Endothelial cell of umbilical vein (primary cell): ENCODE results near the gene CYP2E1. TPM values are rescaled to one million over a fixed set of nuclear protein-coding genes. Genes with fewer than 3 reads are reported as not detected.

Source experiments
- BruUV-seq: library from RNA; stranded (reverse); fragments of 400-500 nt; replicated peaks from 2 replicates; lab custom pipeline; 2021; lab: Mats Ljungman, UMichigan
- CTCF ChIA-PET: fragments of 300-600, 350-600 bp; sonication (Branson Sonifier 250); formaldehyde crosslinking; loops from one replicate; lab custom pipeline; 2021; ENCODE audit warnings: antibody characterized with exemption, inconsistent platforms; lab: Charles Lee
- POLR2A ChIA-PET: fragments of 300-600, 350-600 bp; sonication (Branson Sonifier 250); formaldehyde crosslinking; loops from one replicate; lab custom pipeline; 2021; ENCODE audit warnings: antibody characterized with exemption, inconsistent platforms; lab: Charles Lee
- DNase-seq: peaks from one replicate; pipeline ENCODE4 v3.0.0-alpha.2; 2011; ENCODE audit warnings: low read depth, low spot score
- FAIRE-seq: peaks from 2 replicates; lab custom pipeline; 2011; peaks lifted over from hg19 to GRCh38; lab: Jason Lieb, UNC
- H2AFZ ChIP-seq: 2 replicates; pipeline ENCODE4 v1.6.0; 2012; ENCODE audit warnings: low read depth, low read length, control low read depth, inconsistent platforms
- H3K27ac ChIP-seq: 2 replicates; pipeline ENCODE4 v1.5.1; 2011; ENCODE audit warnings: low read depth, mild to moderate bottlenecking, control low read depth, low read length, moderate library complexity; ENCODE audit not compliant: insufficient read depth
- H3K27me3 ChIP-seq, 2 experiments: 2 replicates each; pipeline versions ENCODE4 v1.6.0 to v1.6.1; 2011; ENCODE audit warnings: low read length in 2 of 2, mixed read lengths in 1 of 2; ENCODE audit not compliant: control insufficient read depth in 2 of 2, insufficient read depth in 2 of 2
- H3K36me3 ChIP-seq, 2 experiments: 2 replicates in 1 of 2; 3 replicates in 1 of 2; pipeline ENCODE4 v1.5.1; 2011; ENCODE audit warnings: low read length in 2 of 2, mild to moderate bottlenecking in 1 of 2, moderate library complexity in 1 of 2; ENCODE audit not compliant: control insufficient read depth in 2 of 2, insufficient read depth in 2 of 2; ENCODE audit errors: extremely low read depth in 1 of 2
- H3K4me1 ChIP-seq: 3 replicates; pipeline ENCODE4 v1.5.1; 2011; ENCODE audit warnings: mild to moderate bottlenecking, low read length; ENCODE audit not compliant: control insufficient read depth, insufficient read depth; ENCODE audit errors: extremely low read depth
- H3K4me2 ChIP-seq: 2 replicates; pipeline ENCODE4 v1.6.1; 2011; ENCODE audit warnings: low read length, control low read depth, mixed read lengths; ENCODE audit not compliant: insufficient read depth
- H3K4me3 ChIP-seq, 3 experiments: fragments of 200-600 bp in 1 of 3; sonication (generic), shearing (Covaris generic) in 1 of 3; replicated peaks in 1 of 3; 2 replicates each; pipeline ENCODE4 v1.5.1; 2011 to 2016; ENCODE audit warnings: control low read depth in 3 of 3, low read length in 3 of 3, mild to moderate bottlenecking in 2 of 3, inconsistent platforms in 1 of 3, low read depth in 1 of 3, moderate library complexity in 1 of 3; ENCODE audit not compliant: insufficient read depth in 1 of 3
- H3K79me2 ChIP-seq: 2 replicates; pipeline ENCODE4 v1.6.0; 2012; ENCODE audit warnings: low read length, inconsistent platforms; ENCODE audit not compliant: control insufficient read depth, insufficient read depth
- H3K9ac ChIP-seq: replicated peaks from 2 replicates; pipeline ENCODE3; 2011; ENCODE audit warnings: low read length, control low read depth; ENCODE audit not compliant: insufficient read depth; ENCODE audit errors: extremely low read depth
- H3K9me1 ChIP-seq: replicated peaks from 3 replicates; pipeline ENCODE4 v1.6.0; 2011; ENCODE audit warnings: mild to moderate bottlenecking, low read length; ENCODE audit not compliant: control insufficient read depth, insufficient read depth; ENCODE audit errors: extremely low read depth
- H3K9me3 ChIP-seq: replicated peaks from 2 replicates; pipeline ENCODE4 v1.5.1; 2012; ENCODE audit warnings: low read length, inconsistent platforms; ENCODE audit not compliant: control insufficient read depth, insufficient read depth
- H4K20me1 ChIP-seq: replicated peaks from 2 replicates; pipeline ENCODE3; 2011; ENCODE audit warnings: mild to moderate bottlenecking, low read length; ENCODE audit not compliant: control insufficient read depth, insufficient read depth; ENCODE audit errors: extremely low read depth
- EZH2 ChIP-seq: IDR thresholded peaks from 2 replicates; pipeline ENCODE4 v1.6.1; 2012; ENCODE audit warnings: borderline replicate concordance, low read depth, mild to moderate bottlenecking, moderate library complexity, low read length, inconsistent platforms; ENCODE audit not compliant: severe bottlenecking
- FOS ChIP-seq: IDR thresholded peaks from 2 replicates; pipeline ENCODE4 v1.6.1; 2011; ENCODE audit warnings: mild to moderate bottlenecking, low read length, moderate library complexity, borderline replicate concordance; ENCODE audit not compliant: insufficient read depth
- GATA2 ChIP-seq: IDR thresholded peaks from 2 replicates; pipeline ENCODE4 v1.7.0; 2011; ENCODE audit warnings: low read depth, mild to moderate bottlenecking, moderate library complexity, mixed read lengths, low read length; ENCODE audit not compliant: insufficient read length, insufficient read depth
- JUN ChIP-seq: IDR thresholded peaks from 2 replicates; pipeline ENCODE4 v1.6.1; 2011; ENCODE audit warnings: borderline replicate concordance, low read depth; ENCODE audit not compliant: insufficient read length, insufficient read depth
- MYC ChIP-seq: IDR thresholded peaks from one replicate; pipeline ENCODE4 v1.6.1; 2011; ENCODE audit warnings: mild to moderate bottlenecking, low read depth, low read length
- POLR2A ChIP-seq: IDR thresholded peaks from 2 replicates; pipeline ENCODE4 v1.6.1; 2012; ENCODE audit warnings: low read depth, mild to moderate bottlenecking, control low read depth, low read length
- POLR2AphosphoS5 ChIP-seq: IDR thresholded peaks from 2 replicates; pipeline ENCODE4 v1.6.1; 2012; ENCODE audit warnings: low read depth, mild to moderate bottlenecking, control low read depth, low read length, moderate library complexity; ENCODE audit not compliant: insufficient read depth
- dilution Hi-C: fragments of 300-500 bp; cut with MboI; formaldehyde crosslinking; loops from one replicate; pipeline ENCODE4 v1.15.0; 2019; ENCODE audit warnings: low sequenced_read_pairs; ENCODE audit not compliant: extremely low pct_ligation_motif_present
- intact Hi-C: fragments of 100-400 bp; cut with micrococcal nuclease; formaldehyde crosslinking; loops from one replicate; pipeline ENCODE4 v1.10.0; 2022
- polyA plus RNA-seq, 4 experiments: library from polyadenylated mRNA; depleted of rRNA in 3 of 4; stranded (reverse) in 3 of 4; unstranded in 1 of 4; fragments of >200 nt; gene quantifications; 2 replicates each; pipeline versions ENCODE4 v1.2.1 to v1.2.3, GENCODE V29; 2011 to 2012; ENCODE audit warnings: missing spikeins in 1 of 4
- total RNA-seq: library from RNA; stranded (reverse); gene quantifications from 2 replicates; pipeline ENCODE4 v1.2.3, GENCODE V29; 2021
- TF ChIP-seq, protein P1 (sequence below): IDR thresholded peaks from 2 replicates; pipeline ENCODE4 v1.6.1; 2011; ENCODE audit not compliant: insufficient read depth, insufficient read length
- TF ChIP-seq, protein P2 (sequence below), 2 donors: IDR thresholded peaks; 1 replicate in 1 of 2; 2 replicates in 1 of 2; pipeline ENCODE4 v1.5.1; 2011; ENCODE audit warnings: low read length in 2 of 2, mild to moderate bottlenecking in 2 of 2, moderate library complexity in 2 of 2, control low read depth in 1 of 2, inconsistent platforms in 1 of 2, low read depth in 1 of 2; ENCODE audit not compliant: insufficient read depth in 1 of 2; ENCODE audit errors: extremely low read depth in 1 of 2

CYP2E1 gene
- total and polyA plus RNA-seq, 2 donors (not counting 3 experiments of a cell fraction or from before 2014, with no cell fraction given) = 0.08 TPM; not detected in 1

GRCh38 chr10:133481086-133481643, 46.0 kb upstream of the CYP2E1 start:
- no peak overlapping the region for H3K4me2 ChIP-seq
- no peaks in the 10 kb centered on the region for H3K9me3 ChIP-seq
- H3K4me3 ChIP-seq = no peak overlapping the region
- ChIA-PET POLR2A (no interaction called here), CTCF (no interaction called here)
- H3K9me1 ChIP-seq = no peaks in the 10 kb centered on the region
- no peaks in the 10 kb centered on the region for H3K27me3 ChIP-seq
- TF ChIP-seq EZH2 (no peak), POLR2AphosphoS5 (no peak), FOS (no peak), JUN (no peak), MYC (no peak), GATA2 (no peak), POLR2A (no peak)
- TF ChIP-seq, protein P1, sequence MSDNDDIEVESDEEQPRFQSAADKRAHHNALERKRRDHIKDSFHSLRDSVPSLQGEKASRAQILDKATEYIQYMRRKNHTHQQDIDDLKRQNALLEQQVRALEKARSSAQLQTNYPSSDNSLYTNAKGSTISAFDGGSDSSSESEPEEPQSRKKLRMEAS = no peak
- TF ChIP-seq, protein P2, sequence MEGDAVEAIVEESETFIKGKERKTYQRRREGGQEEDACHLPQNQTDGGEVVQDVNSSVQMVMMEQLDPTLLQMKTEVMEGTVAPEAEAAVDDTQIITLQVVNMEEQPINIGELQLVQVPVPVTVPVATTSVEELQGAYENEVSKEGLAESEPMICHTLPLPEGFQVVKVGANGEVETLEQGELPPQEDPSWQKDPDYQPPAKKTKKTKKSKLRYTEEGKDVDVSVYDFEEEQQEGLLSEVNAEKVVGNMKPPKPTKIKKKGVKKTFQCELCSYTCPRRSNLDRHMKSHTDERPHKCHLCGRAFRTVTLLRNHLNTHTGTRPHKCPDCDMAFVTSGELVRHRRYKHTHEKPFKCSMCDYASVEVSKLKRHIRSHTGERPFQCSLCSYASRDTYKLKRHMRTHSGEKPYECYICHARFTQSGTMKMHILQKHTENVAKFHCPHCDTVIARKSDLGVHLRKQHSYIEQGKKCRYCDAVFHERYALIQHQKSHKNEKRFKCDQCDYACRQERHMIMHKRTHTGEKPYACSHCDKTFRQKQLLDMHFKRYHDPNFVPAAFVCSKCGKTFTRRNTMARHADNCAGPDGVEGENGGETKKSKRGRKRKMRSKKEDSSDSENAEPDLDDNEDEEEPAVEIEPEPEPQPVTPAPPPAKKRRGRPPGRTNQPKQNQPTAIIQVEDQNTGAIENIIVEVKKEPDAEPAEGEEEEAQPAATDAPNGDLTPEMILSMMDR (IDR thresholded peaks at IDR 0.05; ENCODE audit: extremely low read depth in 1 of 2, insufficient read depth in 1 of 2, low read depth in 1 of 2, low read length in 2 of 2) = no peak
- DNase-seq = no peak
- no peak for FAIRE-seq
- no peak overlapping the region for H3K9ac ChIP-seq
- no peaks in the 10 kb centered on the region for H4K20me1 ChIP-seq
- H3K36me3 ChIP-seq = no peaks in the 10 kb centered on the region
- dilution Hi-C loops = no loop called here
- H3K4me1 ChIP-seq = no peaks in the 10 kb centered on the region
- intact Hi-C loops = no loop called here
- no TSS peak for BruUV-seq
- no peak overlapping the region for H2AFZ ChIP-seq
- no peak overlapping the region for H3K27ac ChIP-seq
- no peaks in the 10 kb centered on the region for H3K79me2 ChIP-seq
